Right renal pelvis (tissue), 4 donors: ENCODE data around the gene GALNT6. TPM values are rescaled to one million over a fixed set of nuclear protein-coding genes. Genes with fewer than 3 reads are reported as not detected.

Source experiments
- DNase-seq, 4 donors: peaks; one replicate each; pipeline ENCODE4 v3.0.0-alpha.2; 2013; ENCODE audit warnings: low read depth in 4 of 4, low spot score in 3 of 4, missing footprints in 1 of 4
- polyA plus RNA-seq, 4 donors: library from polyadenylated mRNA; unstranded; fragments of 120-200 nt; gene quantifications; one replicate each; pipeline ENCODE4 v1.2.1, GENCODE V29; 2013; ENCODE audit not compliant: insufficient read length in 4 of 4

GALNT6 gene
- polyA plus RNA-seq, 4 donors: 5.0 to 6.9 (median 5.8) TPM

- no peak for DNase-seq
Measured at GRCh38 chr12:51406859-51407258, 15.7 kb upstream of the GALNT6 start.

- DNase-seq: no peak
Measured at GRCh38 chr12:51406290-51406689, 15.1 kb upstream of the GALNT6 start.

GRCh38 chr12:51405801-51406207 lies 14.6 kb upstream of the GALNT6 start:
- no peak for DNase-seq

- DNase-seq: no peak
Measured at GRCh38 chr12:51404627-51405026, 13.4 kb upstream of the GALNT6 start.

- DNase-seq: no peak
Measured at GRCh38 chr12:51403681-51404136, 12.5 kb upstream of the GALNT6 start.

- DNase-seq: no peak
Measured at GRCh38 chr12:51403159-51403558, 12.0 kb upstream of the GALNT6 start.

GRCh38 chr12:51401900-51402299 lies 10.7 kb upstream of the GALNT6 start:
- DNase-seq: no peak

GRCh38 chr12:51401486-51401885 lies 10.3 kb upstream of the GALNT6 start:
- DNase-seq: no peak

GRCh38 chr12:51401020-51401419 lies 9.8 kb upstream of the GALNT6 start:
- no peak for DNase-seq

- no peak for DNase-seq
Measured at GRCh38 chr12:51399891-51400290, 8.7 kb upstream of the GALNT6 start.

- DNase-seq: no peak
Measured at GRCh38 chr12:51397670-51398069, 6.5 kb upstream of the GALNT6 start.

- no peak for DNase-seq
Measured at GRCh38 chr12:51395283-51396230, 4.4 kb upstream of the GALNT6 start.

- no peak for DNase-seq
Measured at GRCh38 chr12:51393676-51394545, 2.7 kb upstream of the GALNT6 start.

- no peak for DNase-seq
Measured at GRCh38 chr12:51392556-51393237, 1.5 kb upstream of the GALNT6 start.

- DNase-seq: no peak
Measured at GRCh38 chr12:51390891-51391282, 319 bp downstream of the GALNT6 start.

- DNase-seq: no peak
Measured at GRCh38 chr12:51390457-51390856, 749 bp downstream of the GALNT6 start.

- DNase-seq: no peak
Measured at GRCh38 chr12:51389302-51389999, 1.8 kb downstream of the GALNT6 start.

- DNase-seq: no peak
Measured at GRCh38 chr12:51388846-51389245, 2.4 kb downstream of the GALNT6 start.

- DNase-seq: no peak
Measured at GRCh38 chr12:51388069-51388799, 3.0 kb downstream of the GALNT6 start.
